Neural crest cell (in vitro differentiated cells): ENCODE data around the gene RPL28. TPM values are rescaled to one million over a fixed set of nuclear protein-coding genes. Genes with fewer than 3 reads are reported as not detected.
A peak's percentile ranks its signal among the peaks of the same experiment; 100 is the strongest.
"Not testable (repeated sequence)": the region's sequence is repeated elsewhere in the genome, so short reads cannot be mapped to it uniquely, and the experiment has no call there.

Source experiments
- DNase-seq: peaks from one replicate; pipeline ENCODE4 v3.0.0; 2021; ENCODE audit warnings: low read depth, mixed read lengths, low spot score
- H3K27ac Mint-ChIP-seq: one replicate; pipeline ENCODE4 v1.8.0; 2021; ENCODE audit warnings: mild to moderate bottlenecking, mixed read lengths; ENCODE audit not compliant: unreplicated experiment
- H3K27me3 Mint-ChIP-seq: 2 replicates; pipeline ENCODE4 v1.8.0; 2021; ENCODE audit warnings: low read depth, mild to moderate bottlenecking, mixed read lengths
- H3K36me3 Mint-ChIP-seq: 2 replicates; pipeline ENCODE4 v1.8.0; 2021; ENCODE audit warnings: low read depth, mild to moderate bottlenecking, mixed read lengths
- H3K4me1 Mint-ChIP-seq: 2 replicates; pipeline ENCODE4 v1.8.0; 2021; ENCODE audit warnings: mixed read lengths
- H3K4me3 Mint-ChIP-seq: one replicate; pipeline ENCODE4 v1.8.0; 2021; ENCODE audit warnings: mild to moderate bottlenecking, mixed read lengths
- H3K9me3 Mint-ChIP-seq: 2 replicates; pipeline ENCODE4 v1.8.0; 2021; ENCODE audit warnings: mixed read lengths
- total RNA-seq: library from RNA; stranded (reverse); gene quantifications from 2 replicates; pipeline ENCODE4 v1.2.1, GENCODE V29; 2021
- TF ChIP-seq, protein P1 (sequence below): fragments of 200-600 bp; sonication (generic); conservative IDR thresholded peaks from 2 replicates; pipeline ENCODE4 v1.5.0; 2021; ENCODE audit warnings: antibody characterized with exemption, mild to moderate bottlenecking

Gene RPL28
- total RNA-seq, 1 donor from 2014 or later: 1,888 TPM

GRCh38 chr19:55447421-55448174 lies 61.9 kb downstream of the RPL28 start:
- no peak overlapping the region for H3K27ac Mint-ChIP-seq
- no peaks in the 10 kb centered on the region for H3K4me1 Mint-ChIP-seq
- no peak for DNase-seq
- no peaks in the 10 kb centered on the region for H3K9me3 Mint-ChIP-seq
- no peaks in the 10 kb centered on the region for H3K36me3 Mint-ChIP-seq
- TF ChIP-seq, protein P1, sequence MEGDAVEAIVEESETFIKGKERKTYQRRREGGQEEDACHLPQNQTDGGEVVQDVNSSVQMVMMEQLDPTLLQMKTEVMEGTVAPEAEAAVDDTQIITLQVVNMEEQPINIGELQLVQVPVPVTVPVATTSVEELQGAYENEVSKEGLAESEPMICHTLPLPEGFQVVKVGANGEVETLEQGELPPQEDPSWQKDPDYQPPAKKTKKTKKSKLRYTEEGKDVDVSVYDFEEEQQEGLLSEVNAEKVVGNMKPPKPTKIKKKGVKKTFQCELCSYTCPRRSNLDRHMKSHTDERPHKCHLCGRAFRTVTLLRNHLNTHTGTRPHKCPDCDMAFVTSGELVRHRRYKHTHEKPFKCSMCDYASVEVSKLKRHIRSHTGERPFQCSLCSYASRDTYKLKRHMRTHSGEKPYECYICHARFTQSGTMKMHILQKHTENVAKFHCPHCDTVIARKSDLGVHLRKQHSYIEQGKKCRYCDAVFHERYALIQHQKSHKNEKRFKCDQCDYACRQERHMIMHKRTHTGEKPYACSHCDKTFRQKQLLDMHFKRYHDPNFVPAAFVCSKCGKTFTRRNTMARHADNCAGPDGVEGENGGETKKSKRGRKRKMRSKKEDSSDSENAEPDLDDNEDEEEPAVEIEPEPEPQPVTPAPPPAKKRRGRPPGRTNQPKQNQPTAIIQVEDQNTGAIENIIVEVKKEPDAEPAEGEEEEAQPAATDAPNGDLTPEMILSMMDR: no peak
- H3K27me3 Mint-ChIP-seq: peaks cover 58% of the 10 kb centered on the region
- H3K4me3 Mint-ChIP-seq: no peak overlapping the region

DNA sequence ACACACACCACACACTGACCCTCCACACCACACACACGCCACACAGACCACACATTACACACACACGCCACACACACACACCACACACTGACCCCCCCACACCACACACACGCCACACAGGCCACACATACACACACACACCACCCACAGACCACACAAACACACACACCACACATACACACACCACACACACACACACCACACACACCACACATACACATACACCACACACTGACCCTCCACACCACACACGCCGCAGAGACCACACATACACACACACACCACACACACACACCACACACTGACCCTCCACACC lies 62.4 kb downstream of the RPL28 start:
- not testable (repeated sequence) for H3K9me3 Mint-ChIP-seq, DNase-seq, H3K27ac Mint-ChIP-seq, H3K4me3 Mint-ChIP-seq, H3K4me1 Mint-ChIP-seq, H3K36me3 Mint-ChIP-seq
- H3K27me3 Mint-ChIP-seq: peaks cover 57% of the 10 kb centered on the region

- TF ChIP-seq, protein P1: no peak
- H3K9me3 Mint-ChIP-seq: no peaks in the 10 kb centered on the region
- peaks cover 53% of the 10 kb centered on the region for H3K27me3 Mint-ChIP-seq
- peaks cover 13% of the 10 kb centered on the region for H3K4me1 Mint-ChIP-seq
- H3K36me3 Mint-ChIP-seq: no peaks in the 10 kb centered on the region
- DNase-seq: no peak
- H3K27ac Mint-ChIP-seq: no peak overlapping the region
- H3K4me3 Mint-ChIP-seq: no peak overlapping the region
These were observed 63.7 kb downstream of the RPL28 start for GRCh38 chr19:55449469-55449868.

DNA sequence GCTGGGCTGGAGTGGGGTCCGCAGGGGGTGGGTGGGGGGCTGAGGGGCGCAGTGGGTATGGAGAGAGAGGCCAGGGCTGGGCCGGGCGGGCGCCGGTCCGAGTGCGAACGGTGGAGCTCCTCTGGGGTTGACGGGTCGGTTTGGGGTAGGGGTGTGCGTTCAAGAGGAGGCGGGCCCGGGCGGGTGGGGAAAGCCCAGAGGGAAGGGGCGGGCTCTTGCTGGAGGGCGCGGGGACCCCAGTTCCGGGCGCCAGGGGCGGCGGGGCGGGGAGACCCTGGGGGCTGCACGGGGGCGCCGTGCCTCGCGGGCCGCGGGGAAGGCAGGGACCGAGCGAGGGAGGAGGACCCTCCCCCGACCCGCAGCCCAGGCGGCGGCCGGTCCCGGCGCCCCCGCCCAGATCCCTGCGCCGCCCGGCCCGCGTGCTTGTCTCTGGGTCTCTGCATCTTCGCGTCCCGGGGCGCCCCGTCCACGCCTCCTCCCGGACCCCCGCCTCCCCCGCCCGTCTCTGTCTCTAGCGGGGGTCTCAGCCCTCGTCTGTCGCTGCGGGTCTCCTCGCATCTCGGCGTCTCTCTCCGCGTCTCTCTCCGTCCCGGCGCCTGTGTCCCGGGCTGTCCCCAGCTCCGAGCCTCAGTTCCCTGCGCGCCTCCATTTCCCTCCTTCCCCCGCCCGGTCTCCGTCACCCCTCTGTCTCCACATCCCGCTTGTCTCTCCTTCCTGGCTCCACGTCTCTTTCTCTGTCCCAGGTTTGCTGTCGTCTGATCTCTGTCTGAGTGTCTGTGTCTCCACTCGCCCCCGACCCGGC lies 65.6 kb downstream of the RPL28 start:
- Mint-ChIP-seq H3K27ac (no peak overlapping the region), H3K4me1 (peaks cover 17% of the 10 kb centered on the region), H3K36me3 (peaks cover 3% of the 10 kb centered on the region), H3K4me3 (peak overlapping the region; percentile 71), H3K27me3 (peaks cover 37% of the 10 kb centered on the region), H3K9me3 (no peaks in the 10 kb centered on the region)
- TF ChIP-seq, protein P1: no peak
- DNase-seq: no peak

DNA sequence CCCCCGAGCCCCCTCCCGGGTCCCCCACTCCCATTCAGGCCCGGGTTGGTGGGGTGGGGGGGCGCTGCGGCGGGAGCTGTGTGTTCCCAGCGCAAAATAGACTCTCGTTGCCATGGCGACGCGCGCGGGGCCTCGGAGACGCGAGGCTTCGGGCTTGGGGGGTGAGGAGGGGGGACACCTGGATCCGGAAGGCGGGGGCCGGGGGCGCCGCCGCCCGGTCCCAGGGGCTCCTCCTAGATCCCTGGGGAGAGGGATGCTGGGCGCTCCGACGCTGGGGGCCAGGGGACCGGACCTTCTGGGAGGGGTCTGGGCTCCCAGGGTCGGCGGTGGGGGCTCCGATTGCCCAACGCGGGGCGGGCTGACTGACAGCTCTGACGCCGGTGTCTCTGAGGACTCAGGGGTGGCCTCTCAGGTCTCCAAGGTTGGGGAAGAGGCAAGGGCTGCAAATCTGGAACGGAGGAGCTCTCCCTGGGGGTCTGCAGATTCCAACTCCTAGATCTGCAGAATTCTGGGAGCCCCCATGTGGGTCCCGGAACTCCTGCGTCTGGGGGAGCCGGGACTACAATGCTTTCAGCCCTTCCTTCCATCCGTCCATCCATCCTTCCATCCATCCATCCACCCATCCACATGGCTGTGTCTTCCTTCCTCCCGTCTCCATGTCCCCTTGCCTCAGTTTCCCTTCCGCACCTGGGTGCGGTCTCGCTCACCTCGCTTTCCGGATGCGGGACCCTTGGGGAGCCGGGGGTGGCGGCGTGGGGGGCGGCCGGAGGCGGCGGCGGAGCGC lies 66.4 kb downstream of the RPL28 start:
- TF ChIP-seq, protein P1: no peak
- peaks cover 3% of the 10 kb centered on the region for H3K36me3 Mint-ChIP-seq
- no peaks in the 10 kb centered on the region for H3K9me3 Mint-ChIP-seq
- peaks cover 34% of the 10 kb centered on the region for H3K27me3 Mint-ChIP-seq
- DNase-seq: no peak
- H3K27ac Mint-ChIP-seq: peak overlapping the region; percentile 67
- H3K4me3 Mint-ChIP-seq: no peak overlapping the region
- H3K4me1 Mint-ChIP-seq: peaks cover 17% of the 10 kb centered on the region

Other genes starting within 250 kb of the RPL28 start
- gene TNNT1, start 236.7 kb upstream of the RPL28 start, total RNA-seq: 1.1 TPM in 1 of 2 replicates, not detected in the other
- gene TNNI3, start 228.2 kb upstream of the RPL28 start, total RNA-seq: 5.4 and 6.5 TPM in 2 replicates
- gene DNAAF3, start 219.3 kb upstream of the RPL28 start, total RNA-seq: 9.5 and 10.4 TPM in 2 replicates
- 3.5 and 4.3 TPM in 2 replicates for gene SYT5, start 205.6 kb upstream of the RPL28 start, total RNA-seq
- 1.2 and 2.0 TPM in 2 replicates for gene PTPRH, start 176.4 kb upstream of the RPL28 start, total RNA-seq
- gene TMEM86B, start 157.2 kb upstream of the RPL28 start, total RNA-seq: 4.9 and 5.8 TPM in 2 replicates
- gene PPP6R1, start 126.9 kb upstream of the RPL28 start, total RNA-seq: 71.2 and 73.1 TPM in 2 replicates
- gene HSPBP1, start 105.8 kb upstream of the RPL28 start, total RNA-seq: 53.8 and 54.7 TPM in 2 replicates
- 50.0 and 50.7 TPM in 2 replicates for gene BRSK1, start 101.9 kb upstream of the RPL28 start, total RNA-seq
- not detected in 2 replicates for gene TMEM150B, start 60.6 kb upstream of the RPL28 start, total RNA-seq
- 32.9 and 35.2 TPM in 2 replicates for gene KMT5C, start 46.1 kb upstream of the RPL28 start, total RNA-seq
- gene COX6B2, start 31.2 kb upstream of the RPL28 start, total RNA-seq: 0.16 TPM in 1 of 2 replicates, not detected in the other
- not detected in 2 replicates for gene GARIN5B, start 22.7 kb upstream of the RPL28 start, total RNA-seq
- 0.56 and 0.59 TPM in 2 replicates for gene IL11, start 15.5 kb upstream of the RPL28 start, total RNA-seq
- gene TMEM190, start 9.1 kb upstream of the RPL28 start, total RNA-seq: not detected in 2 replicates
- gene TMEM238, start 1.6 kb upstream of the RPL28 start, total RNA-seq: 0.40 and 0.71 TPM in 2 replicates
- gene UBE2S, start 21.9 kb downstream of the RPL28 start, total RNA-seq: 243 and 269 TPM in 2 replicates
- gene SHISA7, start 57.4 kb downstream of the RPL28 start, total RNA-seq: 0.54 and 0.59 TPM in 2 replicates
- gene ISOC2, start 75.7 kb downstream of the RPL28 start, total RNA-seq: 34.3 and 36.7 TPM in 2 replicates
- not detected in 2 replicates for gene C19orf85, start 78.8 kb downstream of the RPL28 start, total RNA-seq
- 14.8 and 15.0 TPM in 2 replicates for gene ZNF628, start 90.7 kb downstream of the RPL28 start, total RNA-seq
- 81.1 and 87.9 TPM in 2 replicates for gene NAT14, start 99.3 kb downstream of the RPL28 start, total RNA-seq
- gene SSC5D, start 102.5 kb downstream of the RPL28 start, total RNA-seq: 1.3 and 1.5 TPM in 2 replicates
- gene SBK2, start 151.2 kb downstream of the RPL28 start, total RNA-seq: not detected in 2 replicates
- gene SBK3, start 159.6 kb downstream of the RPL28 start, total RNA-seq: 0.39 and 0.68 TPM in 2 replicates
- 28.2 and 29.1 TPM in 2 replicates for gene ZNF579, start 194.9 kb downstream of the RPL28 start, total RNA-seq
- gene FIZ1, start 213.6 kb downstream of the RPL28 start, total RNA-seq: 31.6 and 31.8 TPM in 2 replicates
- 6.1 and 6.7 TPM in 2 replicates for gene ZNF524, start 214.4 kb downstream of the RPL28 start, total RNA-seq
- 20.3 TPM in 2 replicates for gene ZNF865, start 219.7 kb downstream of the RPL28 start, total RNA-seq
- 11.0 and 12.4 TPM in 2 replicates for gene ZNF784, start 238.6 kb downstream of the RPL28 start, total RNA-seq